C1 segment of cervical spinal cord (tissue), 14 donors: ENCODE measurements around the gene ADGRG2.

Experiments used
- DNase-seq, 14 donors: peaks; one replicate each; lab custom pipeline; 2025; lab: John Stamatoyannopoulos, UW

Gene ADGRG2

DNA sequence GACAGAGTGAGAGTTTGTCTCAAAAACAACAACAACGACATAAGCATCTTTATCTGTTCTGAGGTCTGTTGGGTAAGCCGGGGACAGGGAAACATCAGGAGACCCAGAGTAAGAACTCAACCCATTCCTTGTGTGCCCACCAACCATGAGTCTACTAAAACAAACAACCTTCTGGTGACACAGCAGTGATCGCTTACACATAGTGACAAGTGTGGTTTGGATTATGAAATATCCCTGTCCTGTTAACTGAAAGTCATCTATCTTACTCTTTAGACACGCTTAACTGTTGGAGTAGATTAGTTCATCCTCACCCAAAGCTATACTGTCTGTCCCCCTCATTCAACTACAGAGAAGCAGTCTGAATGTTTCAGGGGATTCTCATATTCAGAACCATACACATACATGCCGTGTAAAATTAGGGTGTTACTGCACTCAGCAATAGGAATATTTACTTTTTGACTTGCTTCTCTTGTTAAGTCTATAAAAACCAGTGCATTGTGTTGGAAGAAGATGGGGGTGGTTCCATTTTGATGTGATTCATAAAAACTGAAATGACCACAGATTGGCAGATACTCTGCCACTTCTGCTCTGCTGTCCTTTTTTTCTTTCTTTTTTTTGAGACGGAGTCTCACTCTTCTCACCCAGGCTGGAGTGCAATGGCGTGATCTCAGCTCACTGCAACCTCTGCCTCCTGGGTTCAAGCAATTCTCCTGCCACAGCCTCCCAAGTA is 165.8 kb downstream of the ADGRG2 start:
- DNase-seq: no peak

- no peak for DNase-seq
These were observed 166.6 kb downstream of the ADGRG2 start for GRCh38 chrX:18955676-18956075.

GRCh38 chrX:18951032-18951431 is 171.2 kb downstream of the ADGRG2 start:
- DNase-seq: no peak

GRCh38 chrX:18949944-18950301 is 172.3 kb downstream of the ADGRG2 start:
- DNase-seq: no peak

- no peak for DNase-seq
These were observed 172.9 kb downstream of the ADGRG2 start for GRCh38 chrX:18949291-18949943.

DNA sequence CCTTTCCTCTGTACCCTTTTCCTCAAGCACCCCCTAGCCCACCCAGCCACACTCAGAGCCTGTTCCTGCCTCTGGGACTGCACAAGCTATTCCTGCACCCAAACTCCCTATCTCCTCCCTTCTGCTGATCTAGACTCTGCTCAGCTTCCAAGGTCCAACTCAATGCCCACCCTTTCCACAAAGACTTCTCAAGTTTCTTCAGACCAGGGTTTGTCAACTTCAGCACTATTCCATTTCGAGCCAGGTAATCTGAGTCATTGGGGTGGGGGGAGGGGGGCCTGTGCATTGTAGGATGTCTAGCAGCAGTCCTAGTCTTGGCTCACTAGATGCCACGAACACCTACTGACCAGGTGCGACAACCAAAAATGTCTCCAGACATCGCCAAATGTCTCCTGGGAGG is 175.7 kb downstream of the ADGRG2 start:
- DNase-seq: no peak

DNA sequence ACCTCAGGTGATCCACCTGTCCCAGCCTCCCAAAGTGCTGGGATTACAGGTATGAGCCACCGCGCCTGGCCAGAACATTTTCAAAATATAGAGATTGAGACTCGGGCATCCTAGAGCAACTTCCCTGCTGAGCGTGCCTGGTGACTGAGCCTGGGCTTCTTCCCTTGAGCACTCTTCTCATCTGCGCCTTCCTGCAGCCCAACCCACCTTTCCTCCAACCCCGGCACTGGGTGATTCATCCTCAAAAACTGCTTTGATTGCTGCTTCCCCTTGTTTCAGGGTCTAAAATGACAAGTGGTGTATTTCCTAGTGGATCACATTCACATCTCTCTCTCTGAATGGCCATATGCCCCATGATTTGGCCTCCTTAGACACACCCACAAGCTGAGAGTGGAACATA is 176.1 kb downstream of the ADGRG2 start:
- no peak for DNase-seq

DNA sequence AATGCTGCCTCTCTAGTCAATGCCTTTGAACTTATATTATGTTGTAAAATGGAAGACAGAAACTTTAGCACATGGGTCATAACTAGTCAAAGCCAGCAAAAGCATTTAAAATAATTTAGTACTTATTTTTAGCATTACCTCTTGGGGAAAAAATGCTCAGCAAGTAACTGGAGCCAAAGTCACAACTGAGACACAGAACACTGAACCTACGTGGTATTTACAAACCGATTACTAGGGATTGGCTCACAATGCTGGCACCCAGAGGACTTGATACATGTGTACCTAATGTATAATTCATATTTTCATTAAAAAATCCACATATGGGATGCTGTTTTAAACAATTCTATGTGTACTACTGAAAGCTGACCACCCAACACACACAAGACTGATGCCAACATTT is 176.8 kb downstream of the ADGRG2 start:
- no peak for DNase-seq

DNA sequence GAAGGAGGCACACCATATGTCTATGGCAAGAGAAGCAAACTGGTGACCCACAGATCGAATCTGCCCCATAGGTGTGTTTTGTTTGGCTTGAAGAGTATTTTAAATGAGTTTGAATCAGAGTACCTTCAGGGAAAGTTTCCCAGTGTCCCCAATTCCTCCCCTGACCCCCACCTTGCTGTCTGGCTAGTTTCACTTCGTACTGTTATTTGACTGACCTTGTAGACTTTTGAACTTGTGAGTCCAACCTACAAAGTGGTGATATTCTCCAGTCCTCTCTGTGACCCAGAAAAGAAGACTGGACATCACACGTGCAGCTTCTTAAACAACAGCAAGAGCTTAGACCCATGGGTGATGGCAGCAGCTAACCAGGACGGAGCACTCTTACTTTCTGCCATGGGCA is 177.8 kb downstream of the ADGRG2 start:
- no peak for DNase-seq

- DNase-seq: no peak
These were observed 180.4 kb downstream of the ADGRG2 start for GRCh38 chrX:18941896-18942295.
